ENCODE data around the gene MS4A2. TPM values are rescaled to one million over a fixed set of nuclear protein-coding genes. Genes with fewer than 3 reads are reported as not detected.
"Not testable (repeated sequence)": the region's sequence is repeated elsewhere in the genome, so short reads cannot be mapped to it uniquely, and the experiment has no call there.

The MS4A2 gene
- total and polyA plus RNA-seq, 4 donors = 0.23 to 8.5 (median 0.63) TPM

DNA sequence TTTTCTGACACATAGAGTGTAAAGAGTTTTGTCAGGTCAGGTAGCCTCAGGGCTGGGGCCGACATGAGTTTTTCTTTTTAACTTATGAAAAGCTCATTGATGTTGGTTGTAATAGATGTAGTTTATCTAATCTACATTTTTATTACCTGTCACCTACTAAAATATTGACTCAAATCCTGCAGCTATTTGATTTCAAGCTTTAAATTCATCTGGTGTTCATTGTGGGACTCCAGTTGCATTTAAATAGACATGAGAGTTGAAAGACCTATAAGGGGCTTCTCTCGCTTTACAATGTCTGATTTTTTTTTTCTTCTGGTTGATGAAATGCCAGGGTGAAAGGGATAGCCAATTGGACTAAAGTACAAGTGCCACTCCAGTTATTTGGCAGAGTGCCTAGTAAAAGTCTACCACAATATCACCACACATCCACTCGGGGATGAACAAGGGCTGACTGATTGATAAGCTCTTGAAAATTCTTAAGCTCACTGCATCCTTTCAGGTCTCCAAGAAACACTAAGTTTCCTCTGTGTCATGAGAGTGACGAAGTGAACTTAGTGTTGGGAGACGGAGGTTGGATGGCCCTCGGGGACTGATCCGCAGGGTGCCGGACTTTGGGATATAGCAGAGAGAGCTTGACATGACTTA is 16.1 kb downstream of the MS4A2 start:
- not testable (repeated sequence) for ATAC-seq (ENCODE audit: insufficient read depth, low FRiP score)

DNA sequence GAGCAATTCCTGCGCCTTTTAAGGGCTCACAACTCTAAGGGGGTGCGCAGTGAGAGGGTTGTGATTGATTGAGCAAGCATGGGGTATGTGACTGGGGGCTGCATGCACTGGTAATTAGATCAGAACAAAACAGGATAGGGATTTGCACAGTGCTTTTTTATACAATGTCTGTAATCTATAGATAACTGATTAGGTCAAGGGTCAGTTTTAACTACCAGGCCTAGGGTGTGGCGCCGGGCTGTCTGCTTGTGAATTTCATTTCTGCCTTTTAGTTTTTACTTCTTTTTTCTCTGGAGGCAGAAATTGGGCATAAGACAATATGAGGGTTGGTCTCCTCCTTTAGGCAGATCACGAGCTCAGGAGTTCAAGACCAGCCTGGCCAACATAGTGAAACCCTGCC is 20.2 kb downstream of the MS4A2 start:
- not testable (repeated sequence) for ATAC-seq (ENCODE audit: insufficient read depth, low FRiP score); H3K4me1 ChIP-seq (ENCODE audit: control insufficient read depth in 5 of 5, insufficient read depth in 5 of 5, low read length in 5 of 5); H3K9me3 ChIP-seq (ENCODE audit: control insufficient read depth in 4 of 4, insufficient read depth in 3 of 4, low read length in 3 of 4); H3K9ac ChIP-seq (ENCODE audit: insufficient read depth in 1 of 2, low read length in 2 of 2); H3K27me3 ChIP-seq (ENCODE audit: control insufficient read depth in 3 of 3, insufficient read depth in 3 of 3, low read length in 2 of 3); H3K4me3 ChIP-seq; H3K27ac ChIP-seq (ENCODE audit: low read depth in 1 of 2, low read length in 1 of 2); DNase-seq; H3K36me3 ChIP-seq (ENCODE audit: control insufficient read depth in 4 of 4, insufficient read depth in 4 of 4, low read length in 4 of 4)
- WGBS, 2 donors = 81 to 90% methylated on average over 5 of the region's 5 CpGs

More for the DNA sequence above, 16.1 kb downstream of the MS4A2 start:
- not testable (repeated sequence) for H3K36me3 ChIP-seq (ENCODE audit: control insufficient read depth in 4 of 4, insufficient read depth in 4 of 4, low read length in 4 of 4); H3K9ac ChIP-seq (ENCODE audit: insufficient read depth in 1 of 2, low read length in 2 of 2); H3K9me3 ChIP-seq (ENCODE audit: control insufficient read depth in 4 of 4, insufficient read depth in 3 of 4, low read length in 3 of 4); H3K27me3 ChIP-seq (ENCODE audit: control insufficient read depth in 3 of 3, insufficient read depth in 3 of 3, low read length in 2 of 3); H3K4me3 ChIP-seq; H3K4me1 ChIP-seq (ENCODE audit: control insufficient read depth in 5 of 5, insufficient read depth in 5 of 5, low read length in 5 of 5); H3K27ac ChIP-seq (ENCODE audit: low read depth in 1 of 2, low read length in 1 of 2)
- 70 to 82% methylated on average over 8 of the region's 8 CpGs for WGBS, 2 donors
- DNase-seq = peak; percentile 5 to 29 (median 14)

DNA sequence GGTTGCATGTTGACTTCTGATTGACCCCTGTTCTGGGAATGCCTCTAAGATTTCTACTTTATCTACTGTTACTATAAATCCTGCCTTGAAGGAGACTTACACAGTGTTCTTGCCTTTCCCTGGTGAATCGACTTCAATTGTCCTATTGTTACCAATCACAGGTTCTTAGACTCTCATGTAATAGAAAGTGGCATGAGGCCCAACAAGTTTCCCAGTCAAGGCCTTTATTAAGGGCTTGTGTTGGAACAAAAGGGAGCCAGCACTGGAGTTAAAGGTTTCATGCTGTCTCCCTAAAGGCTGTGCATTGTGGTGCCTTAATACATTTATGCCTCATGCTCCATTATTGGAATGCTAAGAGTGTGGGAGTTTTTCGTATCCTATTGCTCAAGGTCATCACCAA is 23.3 kb downstream of the MS4A2 start:
- no peaks in the 10 kb centered on the region for H3K36me3 ChIP-seq (ENCODE audit: control insufficient read depth in 4 of 4, insufficient read depth in 4 of 4, low read length in 4 of 4)
- no peak overlapping the region for H3K9ac ChIP-seq (ENCODE audit: insufficient read depth in 1 of 2, low read length in 2 of 2)
- H3K4me3 ChIP-seq = no peak overlapping the region
- H3K27ac ChIP-seq (ENCODE audit: low read depth in 1 of 2, low read length in 1 of 2) = no peak overlapping the region
- H3K4me1 ChIP-seq (ENCODE audit: control insufficient read depth in 5 of 5, insufficient read depth in 5 of 5, low read length in 5 of 5) = no peaks in the 10 kb centered on the region
- H3K9me3 ChIP-seq (ENCODE audit: control insufficient read depth in 4 of 4, insufficient read depth in 3 of 4, low read length in 3 of 4) = no peaks in the 10 kb centered on the region
- DNase-seq (no peak), ATAC-seq (ENCODE audit: insufficient read depth, low FRiP score) (no peak)
- TF ChIP-seq, protein P1, sequence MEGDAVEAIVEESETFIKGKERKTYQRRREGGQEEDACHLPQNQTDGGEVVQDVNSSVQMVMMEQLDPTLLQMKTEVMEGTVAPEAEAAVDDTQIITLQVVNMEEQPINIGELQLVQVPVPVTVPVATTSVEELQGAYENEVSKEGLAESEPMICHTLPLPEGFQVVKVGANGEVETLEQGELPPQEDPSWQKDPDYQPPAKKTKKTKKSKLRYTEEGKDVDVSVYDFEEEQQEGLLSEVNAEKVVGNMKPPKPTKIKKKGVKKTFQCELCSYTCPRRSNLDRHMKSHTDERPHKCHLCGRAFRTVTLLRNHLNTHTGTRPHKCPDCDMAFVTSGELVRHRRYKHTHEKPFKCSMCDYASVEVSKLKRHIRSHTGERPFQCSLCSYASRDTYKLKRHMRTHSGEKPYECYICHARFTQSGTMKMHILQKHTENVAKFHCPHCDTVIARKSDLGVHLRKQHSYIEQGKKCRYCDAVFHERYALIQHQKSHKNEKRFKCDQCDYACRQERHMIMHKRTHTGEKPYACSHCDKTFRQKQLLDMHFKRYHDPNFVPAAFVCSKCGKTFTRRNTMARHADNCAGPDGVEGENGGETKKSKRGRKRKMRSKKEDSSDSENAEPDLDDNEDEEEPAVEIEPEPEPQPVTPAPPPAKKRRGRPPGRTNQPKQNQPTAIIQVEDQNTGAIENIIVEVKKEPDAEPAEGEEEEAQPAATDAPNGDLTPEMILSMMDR (IDR thresholded peaks at IDR 0.05; ENCODE audit: control extremely low read depth, extremely low read depth) = no peak
- WGBS, 2 donors = 65 to 73% methylated on average over 2 of the region's 2 CpGs
- H3K27me3 ChIP-seq (ENCODE audit: control insufficient read depth in 3 of 3, insufficient read depth in 3 of 3, low read length in 2 of 3) = no peaks in the 10 kb centered on the region

DNA sequence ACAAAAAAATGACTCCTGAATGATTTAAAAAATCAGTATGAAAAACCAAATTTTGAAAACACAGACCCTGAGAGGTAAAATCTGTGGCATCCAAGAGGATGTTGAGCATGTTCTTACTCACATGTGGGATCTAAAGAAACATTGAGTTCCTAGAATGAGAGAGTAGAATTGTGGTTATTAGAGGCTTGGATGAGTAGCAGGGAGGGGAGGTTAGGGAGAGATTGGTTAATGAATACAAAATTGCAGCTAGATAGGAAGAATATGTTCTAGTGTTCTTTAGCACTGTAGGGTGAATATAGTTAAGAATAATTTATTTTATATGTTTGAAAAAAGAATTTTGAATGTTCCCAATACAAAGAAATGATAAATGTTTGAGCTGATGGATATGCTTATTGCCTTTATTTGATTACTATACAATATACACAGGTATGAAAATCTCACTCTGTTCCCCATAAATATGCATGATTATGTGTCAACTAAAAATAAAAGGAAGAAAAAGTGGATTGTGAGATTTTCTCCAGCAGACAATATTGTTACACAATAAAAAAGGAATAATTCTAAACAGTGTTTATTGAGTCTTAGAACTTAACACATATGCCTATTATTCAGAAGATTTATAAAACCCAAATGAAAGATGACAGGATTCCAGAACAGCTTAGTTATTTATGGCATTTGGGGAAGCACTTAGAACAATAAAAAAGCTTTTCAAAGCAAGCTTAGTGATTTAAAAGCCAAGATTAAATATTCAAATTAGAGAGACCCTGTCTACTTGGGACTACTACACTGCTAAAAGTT is 28.7 kb downstream of the MS4A2 start:
- ATAC-seq (ENCODE audit: insufficient read depth, low FRiP score) (no peak), DNase-seq (no peak)
- Histone ChIP-seq H3K4me1 (ENCODE audit: control insufficient read depth in 5 of 5, insufficient read depth in 5 of 5, low read length in 5 of 5) (no peaks in the 10 kb centered on the region), H3K27ac (ENCODE audit: low read depth in 1 of 2, low read length in 1 of 2) (no peak overlapping the region), H3K4me3 (no peak overlapping the region), H3K27me3 (ENCODE audit: control insufficient read depth in 3 of 3, insufficient read depth in 3 of 3, low read length in 2 of 3) (no peaks in the 10 kb centered on the region), H3K36me3 (ENCODE audit: control insufficient read depth in 4 of 4, insufficient read depth in 4 of 4, low read length in 4 of 4) (no peaks in the 10 kb centered on the region), H3K9me3 (ENCODE audit: control insufficient read depth in 4 of 4, insufficient read depth in 3 of 4, low read length in 3 of 4) (no peaks in the 10 kb centered on the region), H3K9ac (ENCODE audit: insufficient read depth in 1 of 2, low read length in 2 of 2) (no peak overlapping the region)
- TF ChIP-seq, protein P1 (IDR thresholded peaks at IDR 0.05; ENCODE audit: control extremely low read depth, extremely low read depth) = no peak
